Fibroblast of the conjunctiva (primary cell): ENCODE results near the gene FAM43B.

Experiments used
- DNase-seq: peaks from one replicate; pipeline ENCODE4 v3.0.0-alpha.2; 2010; ENCODE audit warnings: low read depth

Gene FAM43B

DNA sequence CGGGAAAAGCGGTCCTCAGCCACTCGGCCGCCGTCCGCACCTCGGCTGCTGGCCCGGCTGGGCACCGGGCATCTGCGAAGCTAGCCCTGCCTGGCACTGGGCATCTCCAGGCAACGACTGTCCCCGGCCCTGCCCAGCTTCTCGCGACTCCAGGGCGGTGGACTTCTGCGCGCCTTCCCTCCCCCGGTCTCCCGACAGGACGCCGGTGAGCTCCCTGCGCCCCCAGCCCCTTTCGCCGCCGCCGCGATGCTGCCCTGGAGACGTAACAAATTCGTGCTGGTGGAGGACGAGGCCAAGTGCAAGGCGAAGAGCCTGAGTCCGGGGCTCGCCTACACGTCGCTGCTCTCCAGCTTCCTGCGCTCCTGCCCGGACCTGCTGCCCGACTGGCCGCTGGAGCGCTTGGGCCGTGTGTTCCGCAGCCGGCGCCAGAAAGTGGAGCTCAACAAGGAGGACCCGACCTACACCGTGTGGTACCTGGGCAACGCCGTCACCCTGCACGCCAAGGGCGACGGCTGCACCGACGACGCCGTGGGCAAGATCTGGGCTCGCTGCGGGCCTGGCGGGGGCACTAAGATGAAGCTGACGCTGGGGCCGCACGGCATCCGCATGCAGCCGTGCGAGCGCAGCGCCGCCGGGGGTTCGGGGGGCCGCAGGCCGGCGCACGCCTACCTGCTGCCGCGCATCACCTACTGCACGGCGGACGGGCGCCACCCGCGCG lies 514 bp downstream of the FAM43B start:
- no peak for DNase-seq

DNA sequence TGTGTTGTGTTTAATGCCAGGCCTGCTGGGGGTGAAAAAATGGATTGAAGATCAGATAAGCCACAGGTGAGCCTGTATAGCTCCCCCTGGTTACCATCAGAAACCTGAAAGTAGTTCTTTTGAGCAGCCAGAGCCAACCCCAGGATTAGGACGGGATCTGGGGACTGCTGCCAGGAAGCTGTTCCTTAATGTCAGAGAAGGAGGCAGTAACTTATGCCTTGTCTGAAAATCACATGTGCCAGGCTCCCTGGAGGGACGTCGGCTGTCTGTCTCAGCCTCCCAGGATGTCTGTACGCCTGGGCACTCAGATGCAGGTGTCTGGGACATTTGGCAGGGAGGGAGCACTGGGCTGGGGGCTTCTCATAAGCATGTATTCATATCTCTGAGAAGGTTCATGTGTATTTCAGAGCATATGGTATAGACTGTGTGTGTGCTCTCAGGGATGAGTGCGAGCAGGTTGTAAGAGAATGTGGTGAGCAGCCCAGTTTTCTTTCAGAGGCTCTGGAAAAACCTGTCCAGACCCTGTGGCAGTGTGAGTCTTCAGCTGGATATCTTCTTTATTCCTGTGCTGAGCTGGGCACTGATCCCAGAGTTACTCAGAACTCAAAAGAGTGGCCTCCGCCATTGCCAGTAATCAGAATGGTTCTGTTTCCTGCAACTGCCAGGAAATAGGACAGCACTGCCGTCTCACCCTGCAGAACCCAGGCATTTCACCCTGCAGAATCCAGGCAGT lies 2.8 kb downstream of the FAM43B start:
- no peak for DNase-seq

DNA sequence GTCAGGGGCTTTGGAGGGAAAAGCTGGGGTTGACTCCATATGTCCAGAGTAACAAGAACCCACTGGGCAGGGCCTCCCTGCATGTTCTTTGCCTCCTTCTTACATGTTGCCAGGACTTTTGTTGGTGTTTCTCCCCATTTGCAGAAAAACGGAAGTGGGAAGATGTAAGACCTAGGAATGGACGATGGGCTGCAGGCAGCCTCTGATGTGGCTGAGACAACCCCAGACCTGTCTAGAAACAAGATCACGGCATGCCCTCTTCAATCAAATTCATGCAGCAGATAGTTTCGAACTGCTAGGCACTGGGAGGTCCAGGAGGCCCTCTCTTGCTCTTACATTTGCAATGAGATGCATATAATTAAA lies 3.4 kb downstream of the FAM43B start:
- no peak for DNase-seq

DNA sequence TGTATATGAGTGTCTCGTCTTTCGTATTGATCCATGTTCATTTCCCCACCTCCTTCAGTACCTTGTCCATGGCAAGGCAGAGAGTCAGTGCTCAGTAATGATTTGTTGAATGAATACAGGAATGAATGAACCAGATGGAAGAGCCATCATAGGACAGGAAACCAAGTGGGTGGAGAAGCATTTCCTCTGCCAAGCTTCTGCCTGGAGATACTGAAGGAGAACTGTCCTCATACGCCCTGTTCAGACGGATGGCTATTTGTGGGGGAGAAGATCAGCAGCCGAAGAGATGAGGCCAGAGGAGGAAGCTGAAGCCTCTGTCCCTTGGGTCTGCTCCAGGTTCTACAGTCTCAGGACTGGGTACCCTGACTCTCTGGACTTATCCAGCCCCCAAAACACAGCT lies 5.8 kb downstream of the FAM43B start:
- no peak for DNase-seq

DNA sequence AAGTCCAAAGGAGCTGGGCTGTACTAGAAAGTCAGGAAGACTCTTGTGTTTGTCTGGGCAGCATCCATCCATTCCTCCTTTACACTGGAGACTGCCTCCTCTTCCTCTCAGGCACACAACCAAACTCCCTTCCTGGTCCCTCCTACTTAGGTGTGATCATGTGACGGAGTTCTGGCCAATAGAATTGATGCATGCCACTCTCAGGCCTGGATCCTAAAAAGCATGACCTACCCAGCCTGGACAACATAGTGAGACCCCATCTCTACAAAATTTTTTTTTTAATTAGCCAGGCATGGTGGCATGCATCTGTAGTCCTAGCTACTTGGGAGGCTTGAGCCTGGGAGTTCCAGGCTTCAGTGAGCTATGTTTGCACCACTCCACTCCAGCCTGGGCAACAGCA lies 8.6 kb downstream of the FAM43B start:
- no peak for DNase-seq

DNA sequence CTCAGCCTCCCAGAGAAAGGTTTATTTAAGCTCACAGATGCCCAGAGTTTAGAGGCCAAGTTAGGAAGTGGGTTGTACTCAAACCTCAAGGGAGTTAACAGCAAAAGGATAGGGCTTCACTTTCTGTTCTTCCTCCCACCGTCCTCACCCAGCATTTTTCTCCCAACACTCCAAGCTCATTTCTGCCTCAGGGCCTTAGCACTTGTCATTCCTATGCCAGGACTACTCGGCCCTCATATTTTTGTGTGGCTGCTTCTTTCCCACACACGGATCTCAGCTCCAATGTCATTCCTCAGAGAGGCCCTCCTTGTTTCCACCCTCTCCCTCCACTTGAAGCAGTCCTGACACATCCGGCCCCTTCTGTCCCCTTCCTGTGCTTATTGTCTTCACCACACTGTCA lies 12.9 kb downstream of the FAM43B start:
- DNase-seq, result no peak

DNA sequence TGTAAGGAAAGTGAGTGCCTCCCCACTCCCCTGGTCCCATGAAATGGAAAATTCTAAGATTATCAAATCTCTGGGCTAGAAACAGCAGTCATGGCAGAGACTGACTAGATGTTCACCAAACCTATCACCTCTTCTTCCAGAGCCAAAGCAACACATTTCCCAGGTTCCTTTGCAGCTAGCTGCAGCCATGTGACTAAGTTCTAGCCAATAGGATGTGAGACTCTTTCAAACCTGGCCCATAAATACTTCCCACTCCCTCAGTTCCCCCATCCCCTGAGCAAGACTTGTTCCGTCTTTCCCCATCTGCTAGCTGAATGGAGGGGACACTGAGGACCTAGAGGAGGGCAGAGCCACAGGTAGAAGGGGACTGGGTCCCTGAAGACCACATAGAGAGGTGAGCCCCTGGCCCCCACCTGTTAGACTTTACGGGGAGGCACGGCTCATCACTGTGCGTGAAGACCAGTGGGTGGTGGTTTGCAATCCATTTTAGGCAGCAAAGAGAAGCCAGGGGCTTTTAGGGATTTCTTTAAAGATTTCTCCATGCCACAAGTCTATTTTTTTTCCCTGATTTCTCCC lies 17.2 kb downstream of the FAM43B start:
- DNase-seq, result no peak

DNA sequence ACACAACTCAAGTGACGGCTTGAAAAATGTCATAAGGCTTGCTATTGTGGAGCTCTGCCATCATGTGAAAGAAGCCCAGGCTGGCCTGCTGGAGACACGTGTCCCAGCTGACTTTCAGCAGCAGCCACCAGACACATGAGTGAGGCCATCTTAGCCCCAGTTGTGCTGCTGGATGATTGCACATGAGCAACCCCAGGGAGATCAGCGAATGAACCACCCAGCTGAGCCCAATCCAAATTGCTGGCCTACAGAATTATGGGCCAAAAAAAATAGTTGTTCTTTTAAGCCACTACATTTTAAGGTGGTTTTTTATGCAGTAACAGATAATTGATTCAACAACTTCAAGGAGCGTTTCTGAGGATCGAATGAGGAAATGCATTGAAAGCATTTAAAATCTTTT lies 19.1 kb downstream of the FAM43B start:
- DNase-seq, result no peak

DNA sequence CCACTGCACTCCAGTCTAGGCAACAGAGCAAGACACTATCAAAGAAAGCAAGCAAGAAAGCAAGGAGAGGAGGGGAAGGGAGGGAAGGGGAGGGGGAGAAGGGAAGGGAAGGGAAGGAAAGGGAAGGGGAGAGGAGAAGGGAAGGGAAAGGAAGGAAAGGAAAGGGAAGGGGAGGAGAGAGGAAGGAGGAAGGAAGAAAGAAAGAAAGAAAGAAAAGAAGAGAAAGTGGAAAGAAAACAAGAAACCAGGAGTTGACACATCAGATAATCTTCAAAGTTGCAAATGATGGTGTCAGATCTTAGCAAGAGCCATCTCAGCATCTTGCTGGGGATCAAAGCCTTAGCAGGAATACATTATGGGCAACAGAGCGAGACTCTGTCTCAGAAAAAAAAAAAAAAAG lies 21.6 kb downstream of the FAM43B start:
- DNase-seq, result no peak

DNA sequence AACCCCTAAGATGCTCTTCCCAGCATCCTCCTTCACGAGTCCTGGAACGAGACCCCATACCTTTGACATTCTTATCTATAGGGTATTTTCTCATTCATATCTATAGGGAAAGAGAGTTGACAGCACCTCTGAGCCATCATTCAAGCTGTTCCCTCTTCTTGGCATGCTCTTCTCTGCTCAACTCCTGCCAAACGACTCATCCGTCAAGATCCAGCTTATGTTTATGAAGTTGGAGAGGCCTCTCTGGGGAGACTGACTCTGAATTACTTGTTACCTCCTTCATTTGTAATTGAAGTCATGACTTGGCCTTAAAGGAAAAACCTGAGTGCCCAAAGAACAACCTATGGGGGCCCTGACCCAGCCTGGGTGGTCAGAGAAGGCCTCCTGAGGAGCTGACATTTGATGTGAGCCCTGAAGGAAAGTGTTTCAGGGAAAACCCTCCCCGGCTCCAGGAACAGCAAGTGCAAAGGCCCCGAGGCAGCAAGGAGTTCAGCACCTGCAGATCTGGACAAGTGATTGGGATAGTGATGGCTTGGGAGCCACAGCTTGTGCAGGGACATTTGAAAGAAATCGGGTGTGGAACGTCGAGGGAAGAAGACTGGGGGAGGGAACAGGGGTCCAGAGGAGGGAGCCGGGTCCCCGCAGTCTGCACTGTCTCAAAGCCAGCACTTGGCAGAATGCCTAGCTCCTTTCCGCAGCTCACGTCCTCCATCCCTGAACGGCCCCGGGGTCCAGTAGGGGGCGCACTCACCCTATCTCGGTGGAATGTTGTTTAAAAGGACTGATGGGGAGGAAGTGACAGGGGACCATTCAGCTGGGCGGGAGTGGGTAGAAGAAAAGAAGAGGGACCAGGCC lies 22.5 kb downstream of the FAM43B start:
- peak; percentile 41 for DNase-seq

DNA sequence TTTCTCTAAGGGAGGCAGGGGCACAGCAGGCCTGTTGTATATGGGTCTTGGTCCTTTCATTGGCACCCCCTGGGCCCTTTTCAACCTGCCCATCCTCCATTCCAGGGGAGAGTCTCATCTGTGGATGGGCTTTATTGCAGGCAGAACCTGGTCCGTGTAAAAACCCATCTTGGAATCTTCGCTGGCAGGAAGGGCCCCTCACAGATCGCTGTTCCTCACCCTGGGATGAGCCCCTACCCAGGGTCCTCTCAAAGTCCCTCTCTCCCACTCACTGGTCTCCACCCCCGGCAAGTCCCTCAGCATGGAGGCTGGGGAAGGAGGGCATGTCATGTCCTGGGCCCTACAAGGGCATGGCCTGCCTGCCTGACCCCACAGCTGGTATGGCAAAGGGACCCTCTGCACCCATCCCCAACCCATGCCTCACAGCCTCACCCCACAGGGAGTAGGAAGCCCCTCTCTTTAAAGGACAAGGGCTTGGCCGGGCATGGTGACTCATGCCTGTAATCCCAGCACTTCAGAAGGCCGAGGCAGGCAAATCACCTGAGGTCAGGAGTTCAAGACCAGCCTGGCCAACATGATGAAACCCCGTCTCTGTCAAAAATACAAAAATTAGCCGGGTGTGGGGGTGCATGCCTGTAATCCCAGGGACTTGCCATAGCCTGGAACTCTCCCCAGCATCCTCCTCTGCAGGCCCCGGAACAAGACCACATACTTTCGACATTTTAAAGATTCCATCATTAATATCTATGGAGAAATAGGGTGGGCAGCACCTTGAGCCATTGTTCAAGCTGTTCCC lies 23.4 kb downstream of the FAM43B start:
- DNase-seq, result no peak

DNA sequence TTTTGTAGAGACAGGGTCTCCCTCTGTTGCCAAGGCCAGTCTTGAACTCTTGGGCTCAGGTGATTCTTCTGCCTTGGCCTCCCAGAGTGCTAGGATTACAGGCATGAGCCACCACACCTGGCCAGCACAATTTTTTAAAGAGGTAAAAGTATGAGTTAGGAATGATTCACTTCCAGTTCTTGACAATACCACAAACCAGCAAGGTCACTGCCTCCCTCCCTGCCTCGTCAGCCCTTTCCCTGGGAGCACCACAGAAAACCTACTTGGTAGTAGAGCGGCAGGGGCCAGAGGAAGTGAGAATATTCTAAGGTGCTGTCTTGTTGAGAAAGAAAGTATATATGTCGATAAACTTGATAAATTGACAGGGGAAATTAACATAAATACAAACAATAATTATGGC lies 25.7 kb downstream of the FAM43B start:
- no peak for DNase-seq

DNA sequence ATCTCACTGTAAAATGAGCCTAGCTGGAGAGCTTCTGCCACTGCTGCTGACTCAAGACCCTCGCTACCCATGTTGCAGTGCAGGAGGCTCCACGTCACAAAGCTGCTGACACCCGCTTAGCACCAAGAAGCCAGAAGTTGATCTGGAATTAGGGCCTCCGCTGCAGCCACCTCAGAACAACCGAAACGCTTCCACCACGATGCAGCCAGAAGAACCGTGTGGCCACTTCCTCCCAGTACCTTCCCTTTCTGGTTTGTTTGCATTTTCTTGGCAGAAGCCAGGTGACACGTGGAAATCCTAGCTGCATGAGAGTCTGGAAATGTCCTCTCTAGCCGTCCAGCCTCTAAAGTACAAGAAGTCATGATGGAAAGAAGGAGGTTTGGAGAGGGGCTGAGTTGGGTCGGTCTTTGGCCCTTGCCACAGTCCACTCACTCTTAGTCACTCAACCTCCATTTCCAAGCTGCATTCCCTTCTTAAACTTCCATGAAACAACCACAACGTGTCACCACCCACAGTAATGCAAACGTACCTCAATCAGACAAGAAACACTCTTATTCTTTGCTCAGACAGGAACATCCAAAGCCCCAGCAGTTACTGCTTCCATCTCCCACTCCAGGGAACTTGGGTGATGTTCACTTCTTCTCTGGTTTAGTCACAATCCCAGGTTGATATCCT lies 26.5 kb downstream of the FAM43B start:
- no peak for DNase-seq

DNA sequence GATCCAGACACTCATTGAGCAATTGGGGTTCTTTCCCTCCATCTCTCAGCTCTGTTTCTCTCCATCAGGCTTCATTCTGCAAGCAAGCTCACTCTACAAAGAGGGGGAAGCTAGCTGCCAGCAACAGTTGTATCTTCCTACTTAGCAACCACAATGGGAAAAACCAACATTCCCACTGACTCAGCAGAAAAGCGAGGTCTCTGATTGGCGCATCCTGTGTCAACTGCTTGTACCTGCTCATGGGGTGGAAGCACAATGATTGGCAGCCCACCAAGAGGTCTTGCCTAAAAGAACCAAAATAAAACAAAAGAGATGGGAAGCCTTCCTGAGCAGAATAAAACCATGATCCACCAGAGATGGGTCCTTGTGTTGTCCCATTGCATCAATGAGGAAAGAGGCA lies 32.5 kb downstream of the FAM43B start:
- DNase-seq, result no peak

DNA sequence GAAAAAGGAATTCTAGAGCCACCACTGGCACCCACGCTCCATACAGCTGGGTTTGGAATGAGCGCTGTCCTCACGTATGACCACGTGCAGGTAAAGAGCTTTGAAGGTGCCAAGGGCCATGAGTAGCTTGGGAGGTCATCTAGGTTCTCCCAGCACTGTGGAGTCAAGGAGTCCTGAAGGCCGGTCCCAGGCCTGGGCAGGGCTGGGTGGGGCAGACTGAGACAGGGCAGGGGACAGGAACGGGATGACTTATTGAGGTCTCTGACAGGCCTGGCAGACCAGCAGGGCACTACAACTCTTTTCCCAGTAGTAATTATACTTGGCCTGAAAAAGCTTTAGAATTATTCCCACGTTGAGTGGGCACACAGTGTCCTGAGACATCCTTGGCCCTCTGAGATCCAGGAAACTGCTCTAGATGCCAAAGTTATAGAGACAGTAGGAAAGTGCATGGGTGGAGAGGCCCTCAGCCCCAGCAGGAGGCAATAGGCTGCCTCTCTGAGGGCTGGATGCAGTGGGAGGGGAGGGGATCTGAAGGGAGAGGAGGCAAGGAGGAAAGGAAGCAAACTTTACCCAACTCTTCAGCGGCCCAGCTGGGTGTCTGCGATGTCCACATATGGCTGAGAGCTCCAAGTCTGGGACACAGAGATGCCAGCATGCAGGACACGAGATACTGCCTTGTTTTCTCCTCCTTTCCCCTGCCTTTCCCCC lies 34.7 kb downstream of the FAM43B start:
- DNase-seq, result no peak

DNA sequence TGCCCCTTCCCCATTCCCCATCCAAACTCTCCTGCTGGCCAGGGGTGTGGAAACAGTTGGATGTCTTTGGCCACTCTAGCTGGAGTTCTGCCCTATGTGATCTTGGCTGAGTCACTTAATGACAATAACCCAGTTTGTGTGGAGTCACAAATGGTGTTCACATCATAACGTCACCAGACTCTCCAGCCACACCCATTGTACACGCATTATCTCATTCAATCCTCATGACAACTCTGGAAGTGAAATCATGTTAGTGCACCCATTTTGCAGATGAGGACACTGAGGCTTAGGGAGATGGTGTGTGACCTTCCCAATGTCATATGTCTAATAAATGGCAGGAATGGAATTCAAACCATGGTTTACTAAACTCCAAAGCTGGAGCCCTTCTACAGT lies 35.3 kb downstream of the FAM43B start:
- no peak for DNase-seq

DNA sequence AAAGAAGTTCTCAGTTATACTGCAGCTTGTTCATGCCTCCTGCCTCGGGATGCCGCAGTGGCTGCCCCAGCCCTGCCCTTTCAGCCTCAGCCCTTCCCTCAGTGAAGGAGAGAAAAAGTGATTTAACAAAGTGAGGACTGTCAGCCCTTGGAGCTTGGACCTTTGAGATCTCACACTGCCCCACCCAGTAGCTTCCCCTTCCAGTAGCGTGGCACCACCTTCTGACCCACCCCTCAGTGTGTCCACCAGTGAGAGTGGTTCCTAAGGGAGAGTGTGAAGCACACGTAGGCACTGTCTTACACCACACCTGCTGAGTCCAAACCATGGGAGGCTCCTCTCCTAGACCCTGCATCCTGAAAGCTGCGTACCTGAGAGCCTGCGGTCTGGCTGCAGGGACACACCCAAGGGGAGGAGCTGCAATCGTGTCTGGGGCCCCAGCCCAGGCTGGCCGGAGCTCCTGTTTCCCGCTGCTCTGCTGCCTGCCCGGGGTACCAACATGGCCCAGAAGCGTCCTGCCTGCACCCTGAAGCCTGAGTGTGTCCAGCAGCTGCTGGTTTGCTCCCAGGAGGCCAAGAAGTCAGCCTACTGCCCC lies 36.4 kb downstream of the FAM43B start, which contains the start of gene CDA:
CDA (plus strand) TSS at position 464 of the 592 bp plus-strand sequence; CDS start at position 497, 33 bp downstream.
- no peak for DNase-seq

DNA sequence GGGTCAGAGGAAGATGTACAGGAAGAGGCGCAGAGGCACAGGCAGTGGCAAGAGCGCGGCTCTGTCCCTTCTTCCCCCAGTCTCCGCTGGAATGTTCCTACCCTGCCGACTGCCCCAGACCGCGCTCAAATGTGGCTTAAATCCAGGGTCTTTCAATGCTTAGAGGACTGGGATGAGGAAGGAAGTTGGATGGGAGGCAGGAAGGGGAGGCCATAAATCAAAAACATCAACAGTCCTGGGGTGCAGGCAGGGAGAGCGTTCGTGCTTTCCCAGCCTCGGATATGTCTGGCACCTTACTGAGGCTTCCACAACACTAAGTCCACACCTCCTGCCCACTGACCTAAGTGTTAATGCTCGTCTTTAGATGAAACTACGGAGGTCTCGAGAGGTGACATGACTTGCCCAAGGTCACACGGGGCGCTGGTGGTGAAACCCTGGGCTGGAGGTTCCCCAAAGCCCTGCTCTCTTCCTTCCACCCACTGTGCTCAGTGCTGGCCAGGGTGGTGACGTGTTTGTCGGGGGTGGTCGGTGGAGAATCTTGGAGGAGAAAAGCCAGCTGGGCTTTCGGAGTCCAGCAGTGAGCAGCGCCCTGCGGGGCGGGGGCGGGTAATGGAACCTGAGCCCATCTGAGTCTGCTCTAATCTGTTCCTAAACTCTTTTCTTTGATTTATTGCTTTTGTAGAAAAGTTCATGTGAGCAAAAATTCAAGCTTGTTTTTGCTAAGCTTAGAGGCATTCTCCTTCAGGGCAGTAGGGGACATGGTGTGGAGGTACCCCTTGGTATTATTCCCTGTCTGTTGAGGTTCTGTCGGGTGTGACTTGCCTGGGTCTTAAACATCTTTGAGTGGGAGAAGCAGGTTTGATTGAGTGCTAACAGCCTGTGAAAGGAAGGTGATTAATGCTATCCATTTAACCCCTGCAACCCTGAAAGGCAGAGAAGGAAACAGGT lies 37.2 kb downstream of the FAM43B start:
- DNase-seq, result no peak

DNA sequence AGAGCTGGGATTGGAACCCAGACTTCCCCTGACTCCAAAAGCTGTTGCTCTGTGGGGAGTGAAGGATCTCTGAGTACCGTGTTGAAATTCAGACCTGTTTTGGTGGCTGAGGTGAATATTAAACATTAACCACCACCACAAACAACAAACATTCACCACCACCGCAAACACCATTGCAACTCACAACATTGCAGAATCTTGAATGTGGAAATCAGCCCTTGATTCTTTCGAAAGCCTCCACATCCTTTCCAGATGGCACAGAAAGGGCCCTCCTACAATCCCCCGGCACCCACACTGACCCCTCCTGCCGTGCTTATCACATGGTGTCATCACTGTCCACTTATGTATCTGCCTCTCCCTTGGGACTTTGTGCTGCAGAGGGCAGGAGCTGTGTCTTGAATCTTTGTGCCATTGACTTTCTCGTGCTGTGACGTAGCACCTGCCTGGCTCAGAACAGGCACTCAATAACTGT lies 38.0 kb downstream of the FAM43B start:
- DNase-seq, result no peak
